ENCODE data around the gene AFF1. TPM values are rescaled to one million over a fixed set of nuclear protein-coding genes. Genes with fewer than 3 reads are reported as not detected.

Gene AFF1
- polyA plus RNA-seq, 3 donors, result 40.1 to 57.9 (median 51.0) TPM

- peak; percentile 82 for DNase-seq
Measured at GRCh38 chr4:87150498-87151261, 215.9 kb downstream of the AFF1 start.

GRCh38 chr4:87151730-87152129 lies 216.9 kb downstream of the AFF1 start:
- peak; percentile 26 for DNase-seq

GRCh38 chr4:87152310-87153041 lies 217.7 kb downstream of the AFF1 start:
- DNase-seq, result no peak

GRCh38 chr4:87153078-87153870 lies 218.5 kb downstream of the AFF1 start:
- DNase-seq, result no peak

- DNase-seq, result no peak
Measured at GRCh38 chr4:87165892-87166291, 231.1 kb downstream of the AFF1 start.

- DNase-seq, result no peak
Measured at GRCh38 chr4:87166296-87166854, 231.6 kb downstream of the AFF1 start.

GRCh38 chr4:87171944-87172343 lies 237.1 kb downstream of the AFF1 start:
- no peak for DNase-seq

- DNase-seq, result no peak
Measured at GRCh38 chr4:87174672-87175071, 239.9 kb downstream of the AFF1 start.

GRCh38 chr4:87179751-87180150 lies 244.9 kb downstream of the AFF1 start:
- no peak for DNase-seq

GRCh38 chr4:87180767-87181166 lies 246.0 kb downstream of the AFF1 start:
- no peak for DNase-seq

GRCh38 chr4:87185146-87185870 lies 250.5 kb downstream of the AFF1 start:
- no peak for DNase-seq

- DNase-seq, result no peak
Measured at GRCh38 chr4:87188048-87188447, 253.2 kb downstream of the AFF1 start.

- DNase-seq, result no peak
Measured at GRCh38 chr4:87188932-87189331, 254.1 kb downstream of the AFF1 start.

Other genes starting within 250 kb of the AFF1 start
- gene SLC10A6, start 85.6 kb upstream of the AFF1 start, polyA plus RNA-seq (ENCODE audit: insufficient read length in 3 of 3), result under 1 TPM; 0.11 to 0.62 (median 0.19) TPM
- 1 to 10 TPM; 1.5 to 2.8 (median 2.2) TPM for gene C4orf36, start 42.6 kb upstream of the AFF1 start, polyA plus RNA-seq (ENCODE audit: insufficient read length in 3 of 3)